Measurements from ENCODE around the gene MRGPRX2.

DNA sequence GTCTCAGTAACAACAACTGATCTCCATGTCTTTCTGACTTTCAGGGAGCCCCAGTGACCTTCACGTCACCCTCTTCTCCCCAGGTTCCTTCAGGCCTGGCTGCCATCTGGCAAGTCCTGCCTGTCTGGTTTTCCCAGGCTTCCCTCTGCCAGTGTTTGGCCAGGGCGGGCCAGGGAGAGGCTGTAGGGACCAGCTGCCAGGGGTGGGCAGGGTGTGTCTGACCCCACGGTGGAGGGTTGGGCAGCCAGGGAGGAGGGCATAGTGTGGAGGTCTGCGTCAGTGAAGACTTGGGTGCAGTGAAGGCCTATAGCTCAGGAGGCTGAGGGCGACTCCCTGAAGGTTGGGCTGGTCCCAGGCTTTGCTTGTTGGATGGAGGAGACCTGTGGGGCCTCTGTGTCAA lies 11.9 kb upstream of the MRGPRX2 start:
- TF ChIP-seq POLR2A (IDR thresholded peaks at IDR 0.05) = no peak
- TF ChIP-seq, protein P1, sequence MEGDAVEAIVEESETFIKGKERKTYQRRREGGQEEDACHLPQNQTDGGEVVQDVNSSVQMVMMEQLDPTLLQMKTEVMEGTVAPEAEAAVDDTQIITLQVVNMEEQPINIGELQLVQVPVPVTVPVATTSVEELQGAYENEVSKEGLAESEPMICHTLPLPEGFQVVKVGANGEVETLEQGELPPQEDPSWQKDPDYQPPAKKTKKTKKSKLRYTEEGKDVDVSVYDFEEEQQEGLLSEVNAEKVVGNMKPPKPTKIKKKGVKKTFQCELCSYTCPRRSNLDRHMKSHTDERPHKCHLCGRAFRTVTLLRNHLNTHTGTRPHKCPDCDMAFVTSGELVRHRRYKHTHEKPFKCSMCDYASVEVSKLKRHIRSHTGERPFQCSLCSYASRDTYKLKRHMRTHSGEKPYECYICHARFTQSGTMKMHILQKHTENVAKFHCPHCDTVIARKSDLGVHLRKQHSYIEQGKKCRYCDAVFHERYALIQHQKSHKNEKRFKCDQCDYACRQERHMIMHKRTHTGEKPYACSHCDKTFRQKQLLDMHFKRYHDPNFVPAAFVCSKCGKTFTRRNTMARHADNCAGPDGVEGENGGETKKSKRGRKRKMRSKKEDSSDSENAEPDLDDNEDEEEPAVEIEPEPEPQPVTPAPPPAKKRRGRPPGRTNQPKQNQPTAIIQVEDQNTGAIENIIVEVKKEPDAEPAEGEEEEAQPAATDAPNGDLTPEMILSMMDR (IDR thresholded peaks at IDR 0.05) = no peak
